ENCODE data around the gene VPS39.

The VPS39 gene

GRCh38 chr15:42140383-42141070, 67.6 kb downstream of the VPS39 start:
- TF ChIP-seq TAF1 (IDR thresholded peaks at IDR 0.05; ENCODE audit: borderline replicate concordance, insufficient read depth, low read length) (no peak), REST (IDR thresholded peaks at IDR 0.05; ENCODE audit: insufficient read depth in 1 of 2, low read depth in 2 of 2, low read length in 2 of 2) (no peak), FOXP2 (optimal IDR thresholded peaks at IDR 0.05; ENCODE audit: borderline replicate concordance, extremely low read depth, extremely low read length, insufficient read depth) (no peak), SIN3A (IDR thresholded peaks at IDR 0.05; ENCODE audit: borderline replicate concordance, insufficient read depth, low read length) (no peak), POLR2AphosphoS5 (IDR thresholded peaks at IDR 0.05; ENCODE audit: low read depth, low read length) (no peak)

- TF ChIP-seq REST (IDR thresholded peaks at IDR 0.05; ENCODE audit: insufficient read depth in 1 of 2, low read depth in 2 of 2, low read length in 2 of 2) = no peak
- TF ChIP-seq SIN3A (IDR thresholded peaks at IDR 0.05; ENCODE audit: borderline replicate concordance, insufficient read depth, low read length) = no peak
- no peak for TF ChIP-seq FOXP2 (optimal IDR thresholded peaks at IDR 0.05; ENCODE audit: borderline replicate concordance, extremely low read depth, extremely low read length, insufficient read depth)
- no peak for TF ChIP-seq POLR2AphosphoS5 (IDR thresholded peaks at IDR 0.05; ENCODE audit: low read depth, low read length)
- no peak for TF ChIP-seq TAF1 (IDR thresholded peaks at IDR 0.05; ENCODE audit: borderline replicate concordance, insufficient read depth, low read length)
Measured at GRCh38 chr15:42139596-42139995, 68.5 kb downstream of the VPS39 start.

GRCh38 chr15:42138968-42139386, 69.1 kb downstream of the VPS39 start:
- no peak for TF ChIP-seq POLR2AphosphoS5 (IDR thresholded peaks at IDR 0.05; ENCODE audit: low read depth, low read length)

- TF ChIP-seq SIN3A (IDR thresholded peaks at IDR 0.05; ENCODE audit: borderline replicate concordance, insufficient read depth, low read length) (no peak), POLR2AphosphoS5 (IDR thresholded peaks at IDR 0.05; ENCODE audit: low read depth, low read length) (no peak), FOXP2 (optimal IDR thresholded peaks at IDR 0.05; ENCODE audit: borderline replicate concordance, extremely low read depth, extremely low read length, insufficient read depth) (no peak), TAF1 (IDR thresholded peaks at IDR 0.05; ENCODE audit: borderline replicate concordance, insufficient read depth, low read length) (no peak), REST (IDR thresholded peaks at IDR 0.05; ENCODE audit: insufficient read depth in 1 of 2, low read depth in 2 of 2, low read length in 2 of 2) (no peak)
Measured at GRCh38 chr15:42138411-42138810, 69.7 kb downstream of the VPS39 start.

- TF ChIP-seq TAF1 (IDR thresholded peaks at IDR 0.05; ENCODE audit: borderline replicate concordance, insufficient read depth, low read length) (no peak), REST (IDR thresholded peaks at IDR 0.05; ENCODE audit: insufficient read depth in 1 of 2, low read depth in 2 of 2, low read length in 2 of 2) (no peak), FOXP2 (optimal IDR thresholded peaks at IDR 0.05; ENCODE audit: borderline replicate concordance, extremely low read depth, extremely low read length, insufficient read depth) (no peak), POLR2AphosphoS5 (IDR thresholded peaks at IDR 0.05; ENCODE audit: low read depth, low read length) (no peak), SIN3A (IDR thresholded peaks at IDR 0.05; ENCODE audit: borderline replicate concordance, insufficient read depth, low read length) (no peak)
Measured at GRCh38 chr15:42137461-42138261, 70.4 kb downstream of the VPS39 start.
